TTC549 (cell line): ENCODE data around the gene ARID3A.
"Not testable (repeated sequence)": the region's sequence is repeated elsewhere in the genome, so short reads cannot be mapped to it uniquely, and the experiment has no call there.

Source experiments
- FAIRE-seq: peaks from 2 replicates; lab custom pipeline; 2012; peaks lifted over from hg19 to GRCh38; lab: Jason Lieb, UNC

Gene ARID3A

DNA sequence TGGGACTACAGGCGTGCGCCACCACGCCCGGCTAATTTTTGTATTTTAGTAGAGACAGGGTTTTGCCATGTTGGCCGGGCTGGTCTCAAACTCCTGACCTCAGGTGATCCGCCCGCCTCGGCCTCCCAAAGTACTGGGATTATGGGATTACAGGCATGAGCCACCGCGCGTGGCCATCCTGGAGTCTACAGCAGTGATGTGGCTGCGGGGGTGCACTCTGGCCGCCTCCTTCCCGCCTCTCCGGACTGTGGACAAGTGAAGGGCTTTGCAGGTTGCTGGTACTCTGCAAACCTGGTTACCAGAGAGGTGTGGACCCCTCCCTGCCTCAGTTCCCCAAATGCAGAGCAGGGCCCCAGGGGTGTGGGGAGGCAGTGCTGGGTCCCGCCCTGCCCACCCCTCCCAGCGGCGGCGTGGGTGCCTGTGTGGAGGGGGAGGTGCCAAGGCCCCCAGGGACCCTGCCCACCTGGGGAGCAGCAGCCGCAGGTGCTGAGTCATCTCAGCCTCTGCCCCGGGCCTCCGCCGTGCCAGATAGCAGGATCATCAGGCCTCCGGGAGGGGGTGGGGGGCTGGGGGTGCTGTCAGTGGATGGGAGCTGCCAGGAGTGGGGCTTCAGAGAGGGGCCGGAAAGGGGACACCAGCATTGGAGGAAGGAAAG, 23.1 kb downstream of the ARID3A start:
- FAIRE-seq = no peak

- FAIRE-seq = no peak
Measured at GRCh38 chr19:950352-951066, 24.7 kb downstream of the ARID3A start.

DNA sequence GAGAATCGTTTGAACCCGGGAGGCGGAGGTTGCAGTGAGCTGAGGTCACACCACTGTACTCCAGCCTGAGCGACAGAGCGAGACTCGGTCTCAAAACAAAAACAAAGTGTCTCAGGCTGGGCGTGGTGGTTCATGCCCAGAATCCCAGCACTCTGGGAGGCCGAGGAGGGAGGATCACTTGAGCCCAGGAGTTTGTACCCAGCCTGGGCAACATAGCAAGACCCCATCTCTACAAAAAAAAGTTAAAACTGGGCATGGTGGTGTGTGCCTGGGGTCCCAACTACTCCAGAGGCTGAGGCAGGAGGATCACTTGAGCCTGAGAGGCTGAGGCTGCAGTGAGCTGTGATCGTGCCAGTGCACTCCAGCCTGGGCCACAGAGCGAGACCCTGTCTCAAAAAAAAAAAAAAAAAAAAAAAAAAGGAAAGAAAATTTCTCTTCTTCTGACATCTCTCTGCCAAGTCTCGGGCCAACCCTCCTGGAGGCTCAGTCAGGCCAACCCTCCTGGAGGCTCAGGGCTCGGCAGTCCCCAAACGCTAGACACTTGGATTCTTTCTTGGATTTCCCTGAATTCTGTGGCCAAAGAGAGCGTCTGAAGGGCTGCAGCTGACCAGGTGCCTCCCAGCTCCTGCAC, 26.3 kb downstream of the ARID3A start:
- no peak for FAIRE-seq

- FAIRE-seq = no peak
Measured at GRCh38 chr19:952680-953444, 27.0 kb downstream of the ARID3A start.

- no peak for FAIRE-seq
Measured at GRCh38 chr19:953445-954271, 27.8 kb downstream of the ARID3A start.

GRCh38 chr19:954272-954671, 28.4 kb downstream of the ARID3A start:
- no peak for FAIRE-seq

GRCh38 chr19:954672-955494, 29.0 kb downstream of the ARID3A start:
- FAIRE-seq = no peak

DNA sequence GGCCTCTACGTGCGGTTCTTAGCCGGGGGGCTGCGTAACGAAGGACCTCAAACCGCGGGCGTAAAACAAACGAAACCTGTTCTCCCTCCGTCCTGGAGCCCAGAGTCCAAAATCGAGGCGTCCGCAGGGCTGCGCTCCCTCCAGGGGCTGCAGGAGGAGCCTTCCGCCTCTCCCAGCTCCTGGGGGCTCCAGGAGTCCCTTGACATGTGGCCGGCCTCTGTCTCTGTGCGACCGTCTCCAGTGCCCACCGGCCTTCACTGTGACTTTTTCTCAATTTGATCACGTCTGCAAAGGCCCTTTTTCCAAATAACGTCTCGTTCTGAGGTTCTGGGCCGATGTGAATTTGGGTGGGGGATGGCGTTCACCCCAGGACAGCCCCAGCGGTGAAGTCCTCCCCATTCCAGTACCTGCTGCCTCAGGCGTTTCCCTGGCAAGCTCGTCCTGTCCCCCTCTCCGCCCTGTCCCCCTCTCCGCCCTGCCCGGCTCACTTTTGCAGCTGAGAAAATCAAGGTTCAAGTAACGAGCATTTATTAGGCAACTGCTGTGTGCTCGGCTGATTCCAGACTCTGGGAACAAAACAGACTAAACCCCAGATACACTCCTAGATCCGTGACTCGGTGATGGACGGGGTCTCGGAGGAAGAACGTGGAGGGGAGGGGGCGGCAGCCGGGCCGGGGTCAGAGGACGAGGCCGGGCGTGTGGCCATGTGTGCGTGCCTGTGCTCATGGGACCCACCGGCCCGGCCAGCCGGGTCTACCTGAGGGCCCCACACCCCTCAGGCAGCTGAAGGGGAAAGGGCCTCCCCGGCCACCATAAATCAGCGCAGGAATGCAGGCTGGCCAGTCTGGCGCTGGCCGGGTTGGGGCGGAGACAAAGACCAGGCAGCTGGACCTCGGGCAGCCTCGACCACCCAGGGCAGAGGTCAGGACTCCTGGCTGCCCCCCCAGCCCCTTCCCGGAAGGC, 30.2 kb downstream of the ARID3A start:
- FAIRE-seq = no peak

GRCh38 chr19:956766-957440, 31.1 kb downstream of the ARID3A start:
- FAIRE-seq = no peak

DNA sequence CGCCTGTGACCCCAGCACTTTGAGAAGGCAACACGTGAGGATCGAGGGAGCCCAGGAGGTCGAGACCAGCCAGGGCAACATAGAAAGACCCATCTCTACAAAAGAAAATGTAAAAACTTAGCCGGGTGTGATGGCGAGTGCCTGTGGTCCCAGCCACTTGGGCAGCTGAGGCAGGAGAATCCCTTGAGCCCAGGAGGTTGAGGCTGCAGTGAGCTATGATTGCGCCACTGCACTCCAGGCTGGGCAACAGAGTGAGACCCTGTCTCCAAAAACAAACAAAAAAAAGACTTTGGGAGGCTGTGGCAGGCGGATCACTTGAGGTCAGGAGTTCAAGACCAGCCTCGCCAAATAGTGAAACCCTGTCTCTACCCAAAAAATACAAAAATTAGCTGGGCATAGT, 31.7 kb downstream of the ARID3A start:
- FAIRE-seq = not testable (repeated sequence)

- no peak for FAIRE-seq
Measured at GRCh38 chr19:958967-959855, 33.4 kb downstream of the ARID3A start.

- FAIRE-seq = no peak
Measured at GRCh38 chr19:960020-960419, 34.2 kb downstream of the ARID3A start.

DNA sequence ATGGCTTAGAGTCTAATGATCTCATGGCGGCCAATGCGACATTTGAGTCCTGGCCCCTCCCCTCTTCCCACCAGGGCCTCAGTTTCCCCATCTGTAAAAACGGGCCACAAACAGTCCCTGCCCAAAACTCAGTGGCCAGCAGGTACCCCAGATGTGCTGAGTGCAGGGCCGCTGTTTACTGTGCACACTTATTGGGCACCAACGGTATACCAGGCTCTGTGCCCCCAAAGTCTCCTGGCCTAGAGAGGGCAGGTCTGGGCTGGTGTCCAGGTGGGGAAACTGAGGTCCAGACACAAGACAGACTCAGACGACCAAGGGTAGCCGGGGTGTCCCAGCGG, 34.7 kb downstream of the ARID3A start:
- no peak for FAIRE-seq

GRCh38 chr19:961866-962620, 36.2 kb downstream of the ARID3A start:
- FAIRE-seq = no peak

DNA sequence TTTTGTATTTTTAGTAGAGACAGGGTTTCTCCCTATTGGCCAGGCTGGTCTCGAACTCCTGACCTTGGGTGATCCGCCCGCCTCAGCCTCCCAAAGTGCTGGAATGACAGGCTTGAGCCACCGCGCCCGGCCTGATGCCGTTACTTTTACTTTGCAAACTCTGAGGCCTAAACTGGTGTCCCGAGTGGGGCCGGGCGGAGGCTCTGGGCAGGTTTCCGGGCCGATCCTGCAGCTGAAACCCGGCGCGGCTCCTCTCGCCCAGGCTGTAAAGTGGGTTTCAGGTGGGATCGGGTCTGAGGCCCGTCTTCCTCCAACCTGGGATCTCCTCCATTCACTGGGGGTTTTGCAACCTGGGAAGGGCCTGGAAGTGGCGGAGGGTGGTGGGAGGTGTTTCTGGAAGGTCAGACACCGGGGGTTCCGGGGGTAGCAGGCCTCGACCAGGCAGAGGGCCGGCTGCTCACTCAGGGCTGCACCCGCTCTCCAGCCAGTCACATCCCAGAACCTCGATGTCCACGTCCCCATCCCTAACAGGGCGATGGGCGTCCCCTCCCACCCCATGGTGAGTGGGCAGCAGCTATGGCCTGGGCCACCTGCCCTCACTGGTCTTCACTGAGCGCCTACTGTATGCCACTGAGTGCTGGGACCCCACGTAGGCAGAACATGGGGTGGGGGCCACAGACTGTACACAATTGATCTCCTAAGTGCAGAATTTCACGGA, 37.0 kb downstream of the ARID3A start:
- no peak for FAIRE-seq

DNA sequence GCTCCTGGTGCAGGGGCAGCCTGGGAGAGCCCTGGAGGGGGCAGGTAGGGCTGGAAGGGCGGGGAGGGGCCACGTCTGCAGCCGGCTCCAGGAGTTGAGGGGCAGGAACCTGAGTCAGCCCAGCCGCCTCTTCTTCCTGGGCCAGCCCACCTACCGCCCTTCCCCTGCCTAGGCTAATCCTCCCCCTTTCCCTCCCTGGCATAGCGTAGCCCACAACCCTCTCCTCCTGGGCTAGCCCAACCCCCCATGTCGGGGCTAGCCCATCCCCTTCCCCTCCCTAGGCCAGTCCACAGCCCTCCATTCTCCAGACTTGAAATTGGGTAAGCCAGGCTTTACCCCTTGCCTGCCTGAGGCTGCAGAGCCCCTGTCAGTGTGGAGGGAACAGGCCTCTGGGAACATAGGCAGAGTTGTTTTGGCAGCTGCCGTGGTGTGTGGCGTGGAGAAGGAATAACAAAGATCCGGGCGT, 37.7 kb downstream of the ARID3A start:
- no peak for FAIRE-seq

GRCh38 chr19:964116-964520, 38.3 kb downstream of the ARID3A start:
- no peak for FAIRE-seq
